ENCODE data around the gene FLVCR1. TPM values are rescaled to one million over a fixed set of nuclear protein-coding genes. Genes with fewer than 3 reads are reported as not detected.
"Not testable (repeated sequence)": the region's sequence is repeated elsewhere in the genome, so short reads cannot be mapped to it uniquely, and the experiment has no call there.

Gene FLVCR1
- total RNA-seq, 2 experiments from 2014 or later: 11.4 to 16.7 TPM

- Mint-ChIP-seq H3K9me3 (no peaks in the 10 kb centered on the region), H3K27ac (no peak overlapping the region), H3K36me3 (ENCODE audit: low read depth) (peaks cover 15% of the 10 kb centered on the region), H3K27me3 (no peaks in the 10 kb centered on the region), H3K4me1 (peaks cover 12% of the 10 kb centered on the region), H3K4me3 (no peak overlapping the region)
- POLR2A ChIA-PET: no interaction called here
- CTCF ChIA-PET: interaction anchor here (0.6 to 0.8 kb wide), 2 partner anchors 9 to 874 kb away, joined by 3 read pairs; no protein-coding TSS in a partner anchor
- DNase-seq: no peak
Observed at GRCh38 chr1:212864201-212864600, 6.1 kb downstream of the FLVCR1 start.

- Mint-ChIP-seq H3K27me3 (no peaks in the 10 kb centered on the region), H3K27ac (no peak overlapping the region), H3K9me3 (no peaks in the 10 kb centered on the region), H3K4me1 (peaks cover 10% of the 10 kb centered on the region), H3K4me3 (no peak overlapping the region), H3K36me3 (ENCODE audit: low read depth) (peaks cover 19% of the 10 kb centered on the region)
- DNase-seq: no peak
- CTCF ChIA-PET: no interaction called here
- POLR2A ChIA-PET: no interaction called here
Observed at GRCh38 chr1:212867192-212867591, 9.1 kb downstream of the FLVCR1 start.

- Mint-ChIP-seq H3K4me1 (no peaks in the 10 kb centered on the region), H3K9me3 (no peaks in the 10 kb centered on the region), H3K36me3 (ENCODE audit: low read depth) (peaks cover 30% of the 10 kb centered on the region), H3K27ac (no peak overlapping the region), H3K27me3 (no peaks in the 10 kb centered on the region), H3K4me3 (no peak overlapping the region)
- no peak for DNase-seq
- ChIA-PET POLR2A (no interaction called here), CTCF (no interaction called here)
Observed at GRCh38 chr1:212871976-212872375, 13.9 kb downstream of the FLVCR1 start.

- POLR2A ChIA-PET: no interaction called here
- Mint-ChIP-seq H3K36me3 (ENCODE audit: low read depth) (peaks cover 34% of the 10 kb centered on the region), H3K4me1 (no peaks in the 10 kb centered on the region), H3K4me3 (no peak overlapping the region), H3K27ac (peak overlapping the region; percentile 14), H3K9me3 (no peaks in the 10 kb centered on the region), H3K27me3 (no peaks in the 10 kb centered on the region)
- CTCF ChIA-PET: no interaction called here
- DNase-seq: no peak
Observed at GRCh38 chr1:212873518-212873917, 15.4 kb downstream of the FLVCR1 start.

GRCh38 chr1:212878418-212878817 is 20.3 kb downstream of the FLVCR1 start:
- ChIA-PET POLR2A (no interaction called here), CTCF (no interaction called here)
- Mint-ChIP-seq H3K27me3 (no peaks in the 10 kb centered on the region), H3K9me3 (no peaks in the 10 kb centered on the region), H3K4me3 (no peak overlapping the region), H3K4me1 (no peaks in the 10 kb centered on the region), H3K27ac (no peak overlapping the region), H3K36me3 (ENCODE audit: low read depth) (peaks cover 29% of the 10 kb centered on the region)
- no peak for DNase-seq

GRCh38 chr1:212879947-212880690 is 22.0 kb downstream of the FLVCR1 start:
- POLR2A ChIA-PET: no interaction called here

GRCh38 chr1:212884592-212884991 is 26.5 kb downstream of the FLVCR1 start:
- POLR2A ChIA-PET: no interaction called here
- H3K4me1 Mint-ChIP-seq: no peaks in the 10 kb centered on the region
- H3K36me3 Mint-ChIP-seq (ENCODE audit: low read depth): peaks cover 32% of the 10 kb centered on the region
- H3K27me3 Mint-ChIP-seq: no peaks in the 10 kb centered on the region
- H3K4me3 Mint-ChIP-seq: no peak overlapping the region
- H3K27ac Mint-ChIP-seq: no peak overlapping the region
- CTCF ChIA-PET: no interaction called here
- DNase-seq: no peak
- H3K9me3 Mint-ChIP-seq: no peaks in the 10 kb centered on the region

More at GRCh38 chr1:212879947-212880690, 22.0 kb downstream of the FLVCR1 start:
- Mint-ChIP-seq H3K9me3 (no peaks in the 10 kb centered on the region), H3K4me1 (no peaks in the 10 kb centered on the region), H3K27ac (no peak overlapping the region), H3K4me3 (no peak overlapping the region), H3K27me3 (no peaks in the 10 kb centered on the region), H3K36me3 (ENCODE audit: low read depth) (peaks cover 24% of the 10 kb centered on the region)
- no peak for DNase-seq
- CTCF ChIA-PET: no interaction called here

- Mint-ChIP-seq H3K27ac (no peak overlapping the region), H3K27me3 (no peaks in the 10 kb centered on the region), H3K36me3 (ENCODE audit: low read depth) (peaks cover 69% of the 10 kb centered on the region), H3K9me3 (no peaks in the 10 kb centered on the region), H3K4me1 (no peaks in the 10 kb centered on the region), H3K4me3 (no peak overlapping the region)
- no peak for DNase-seq
- ChIA-PET POLR2A (no interaction called here), CTCF (no interaction called here)
Observed at GRCh38 chr1:212892108-212892507, 34.0 kb downstream of the FLVCR1 start.

- Mint-ChIP-seq H3K27ac (no peak overlapping the region), H3K27me3 (peaks cover 7% of the 10 kb centered on the region), H3K36me3 (ENCODE audit: low read depth) (peaks cover 46% of the 10 kb centered on the region), H3K4me3 (no peak overlapping the region), H3K4me1 (no peaks in the 10 kb centered on the region), H3K9me3 (peaks cover 20% of the 10 kb centered on the region)
- POLR2A ChIA-PET: no interaction called here
- CTCF ChIA-PET: no interaction called here
- no peak for DNase-seq
Observed at GRCh38 chr1:212899845-212900244, 41.8 kb downstream of the FLVCR1 start.

GRCh38 chr1:212901290-212901689 is 43.2 kb downstream of the FLVCR1 start:
- H3K36me3 Mint-ChIP-seq (ENCODE audit: low read depth): peaks cover 36% of the 10 kb centered on the region
- H3K4me3 Mint-ChIP-seq: no peak overlapping the region
- CTCF ChIA-PET: interaction anchor here (0.6 to 1.4 kb wide), 4 partner anchors 15 to 159 kb away, joined by 3 to 4 read pairs (median 3); no protein-coding TSS in a partner anchor
- H3K27me3 Mint-ChIP-seq: peaks cover 10% of the 10 kb centered on the region
- no peak for DNase-seq
- POLR2A ChIA-PET: no interaction called here
- H3K9me3 Mint-ChIP-seq: peaks cover 20% of the 10 kb centered on the region
- H3K4me1 Mint-ChIP-seq: no peaks in the 10 kb centered on the region
- H3K27ac Mint-ChIP-seq: no peak overlapping the region

GRCh38 chr1:212902054-212902453 is 44.0 kb downstream of the FLVCR1 start:
- Mint-ChIP-seq H3K4me3 (no peak overlapping the region), H3K36me3 (ENCODE audit: low read depth) (peaks cover 34% of the 10 kb centered on the region), H3K9me3 (peaks cover 20% of the 10 kb centered on the region), H3K27me3 (peaks cover 13% of the 10 kb centered on the region), H3K27ac (no peak overlapping the region), H3K4me1 (no peaks in the 10 kb centered on the region)
- CTCF ChIA-PET: interaction anchor here (1.0 to 1.4 kb wide), 2 partner anchors 16 to 75 kb away, joined by 3 read pairs; no protein-coding TSS in a partner anchor
- DNase-seq: no peak
- POLR2A ChIA-PET: no interaction called here

- DNase-seq: no peak
- no peaks in the 10 kb centered on the region for H3K4me1 Mint-ChIP-seq
- ChIA-PET POLR2A (no interaction called here), CTCF (no interaction called here)
- no peak overlapping the region for H3K4me3 Mint-ChIP-seq
- peaks cover 27% of the 10 kb centered on the region for H3K36me3 Mint-ChIP-seq (ENCODE audit: low read depth)
- no peak overlapping the region for H3K27ac Mint-ChIP-seq
- peaks cover 20% of the 10 kb centered on the region for H3K9me3 Mint-ChIP-seq
- H3K27me3 Mint-ChIP-seq: peaks cover 13% of the 10 kb centered on the region
Observed at GRCh38 chr1:212903664-212904063, 45.6 kb downstream of the FLVCR1 start.

- H3K4me3 Mint-ChIP-seq; POLR2A ChIA-PET; H3K4me1 Mint-ChIP-seq; DNase-seq; H3K36me3 Mint-ChIP-seq (ENCODE audit: low read depth); CTCF ChIA-PET; H3K27ac Mint-ChIP-seq; H3K9me3 Mint-ChIP-seq: not testable (repeated sequence)
- H3K27me3 Mint-ChIP-seq: peaks cover 13% of the 10 kb centered on the region
Observed at GRCh38 chr1:212908071-212908470, 50.0 kb downstream of the FLVCR1 start.

GRCh38 chr1:212908971-212909370 is 50.9 kb downstream of the FLVCR1 start:
- H3K36me3 Mint-ChIP-seq (ENCODE audit: low read depth): no peaks in the 10 kb centered on the region
- ChIA-PET CTCF (no interaction called here), POLR2A (no interaction called here)
- H3K9me3 Mint-ChIP-seq: no peaks in the 10 kb centered on the region
- no peaks in the 10 kb centered on the region for H3K4me1 Mint-ChIP-seq
- peaks cover 10% of the 10 kb centered on the region for H3K27me3 Mint-ChIP-seq
- H3K4me3 Mint-ChIP-seq: no peak overlapping the region
- no peak for DNase-seq
- no peak overlapping the region for H3K27ac Mint-ChIP-seq

Data from activated CD4-positive, alpha-beta T cell treated with anti-CD3 and anti-CD28 coated beads, Interleukin-2, amount 10 ng/mL, durations not matched to agents 7 days and 5 days (primary cell).